Measurements from ENCODE around the gene RNF181. TPM values are rescaled to one million over a fixed set of nuclear protein-coding genes. Genes with fewer than 3 reads are reported as not detected.
"Not testable (repeated sequence)": the region's sequence is repeated elsewhere in the genome, so short reads cannot be mapped to it uniquely, and the experiment has no call there.

Gene RNF181
- total RNA-seq, 1 experiment from 2014 or later: 398 TPM

- no peak overlapping the region for H3K9ac ChIP-seq (ENCODE audit: low read length)
- H3K27ac ChIP-seq (ENCODE audit: low read length): no peak overlapping the region
- H3K9me3 ChIP-seq (ENCODE audit: low read length): no peaks in the 10 kb centered on the region
- H3K27me3 ChIP-seq (ENCODE audit: low read length): no peaks in the 10 kb centered on the region
- H3K79me2 ChIP-seq (ENCODE audit: low read length): no peaks in the 10 kb centered on the region
- H3K4me2 ChIP-seq (ENCODE audit: low read depth, low read length, poor library complexity, severe bottlenecking): no peak overlapping the region
- H3K4me1 ChIP-seq (ENCODE audit: low read length): no peaks in the 10 kb centered on the region
- H3K36me3 ChIP-seq (ENCODE audit: insufficient read depth, low read length): no peaks in the 10 kb centered on the region
- H3K9me2 ChIP-seq (replicated peaks; ENCODE audit: insufficient read depth, low read length): no peaks in the 10 kb centered on the region
- H2AFZ ChIP-seq (ENCODE audit: low read length): no peak overlapping the region
- no peak for DNase-seq
- no peaks in the 10 kb centered on the region; the same call in 1 of the 2 replicates for H4K20me1 ChIP-seq (ENCODE audit: insufficient read depth, low read depth, low read length)
- no peak overlapping the region for H3K4me3 ChIP-seq (ENCODE audit: low read length)
Measured at GRCh38 chr2:85588236-85588635, 7.3 kb upstream of the RNF181 start.

- H3K4me1 ChIP-seq (ENCODE audit: low read length): no peaks in the 10 kb centered on the region
- no peak overlapping the region for H2AFZ ChIP-seq (ENCODE audit: low read length)
- H3K36me3 ChIP-seq (ENCODE audit: insufficient read depth, low read length): no peaks in the 10 kb centered on the region
- H3K27ac ChIP-seq (ENCODE audit: low read length): no peak overlapping the region
- no peaks in the 10 kb centered on the region for H3K9me2 ChIP-seq (replicated peaks; ENCODE audit: insufficient read depth, low read length)
- H3K4me2 ChIP-seq (ENCODE audit: low read depth, low read length, poor library complexity, severe bottlenecking): no peak overlapping the region
- no peaks in the 10 kb centered on the region; the same call in 1 of the 2 replicates for H4K20me1 ChIP-seq (ENCODE audit: insufficient read depth, low read depth, low read length)
- no peaks in the 10 kb centered on the region for H3K9me3 ChIP-seq (ENCODE audit: low read length)
- no peak for DNase-seq
- H3K79me2 ChIP-seq (ENCODE audit: low read length): no peaks in the 10 kb centered on the region
- H3K9ac ChIP-seq (ENCODE audit: low read length): no peak overlapping the region
- no peak overlapping the region for H3K4me3 ChIP-seq (ENCODE audit: low read length)
- no peaks in the 10 kb centered on the region for H3K27me3 ChIP-seq (ENCODE audit: low read length)
Measured at GRCh38 chr2:85588645-85589044, 6.9 kb upstream of the RNF181 start.

- Histone ChIP-seq H3K79me2 (ENCODE audit: low read length) (peaks cover 2% of the 10 kb centered on the region; the same call in 1 of the 2 replicates), H3K27ac (ENCODE audit: low read length) (no peak overlapping the region), H2AFZ (ENCODE audit: low read length) (no peak overlapping the region), H3K4me3 (ENCODE audit: low read length) (no peak overlapping the region), H3K9me2 (replicated peaks; ENCODE audit: insufficient read depth, low read length) (no peaks in the 10 kb centered on the region), H4K20me1 (ENCODE audit: insufficient read depth, low read depth, low read length) (no peaks in the 10 kb centered on the region), H3K36me3 (ENCODE audit: insufficient read depth, low read length) (no peaks in the 10 kb centered on the region), H3K9ac (ENCODE audit: low read length) (no peak overlapping the region), H3K4me2 (ENCODE audit: low read depth, low read length, poor library complexity, severe bottlenecking) (no peak overlapping the region), H3K4me1 (ENCODE audit: low read length) (peaks cover 2% of the 10 kb centered on the region), H3K27me3 (ENCODE audit: low read length) (no peaks in the 10 kb centered on the region), H3K9me3 (ENCODE audit: low read length) (no peaks in the 10 kb centered on the region)
- no peak for DNase-seq
Measured at GRCh38 chr2:85589181-85589580, 6.4 kb upstream of the RNF181 start.

GRCh38 chr2:85589982-85590791 is 5.4 kb upstream of the RNF181 start:
- no peaks in the 10 kb centered on the region for H3K27me3 ChIP-seq (ENCODE audit: low read length)
- peaks cover 12% of the 10 kb centered on the region for H3K79me2 ChIP-seq (ENCODE audit: low read length)
- H4K20me1 ChIP-seq (ENCODE audit: insufficient read depth, low read depth, low read length): no peaks in the 10 kb centered on the region
- no peak overlapping the region for H3K4me2 ChIP-seq (ENCODE audit: low read depth, low read length, poor library complexity, severe bottlenecking)
- no peak for DNase-seq
- no peaks in the 10 kb centered on the region for H3K9me2 ChIP-seq (replicated peaks; ENCODE audit: insufficient read depth, low read length)
- peaks cover 9% of the 10 kb centered on the region for H3K4me1 ChIP-seq (ENCODE audit: low read length)
- H3K9ac ChIP-seq (ENCODE audit: low read length): no peak overlapping the region
- H3K4me3 ChIP-seq (ENCODE audit: low read length): no peak overlapping the region
- no peaks in the 10 kb centered on the region for H3K36me3 ChIP-seq (ENCODE audit: insufficient read depth, low read length)
- H3K9me3 ChIP-seq (ENCODE audit: low read length): no peaks in the 10 kb centered on the region
- no peak overlapping the region for H3K27ac ChIP-seq (ENCODE audit: low read length)
- no peak overlapping the region for H2AFZ ChIP-seq (ENCODE audit: low read length)

- Histone ChIP-seq H3K9me3 (ENCODE audit: low read length) (no peaks in the 10 kb centered on the region), H3K9ac (ENCODE audit: low read length) (no peak overlapping the region), H3K9me2 (replicated peaks; ENCODE audit: insufficient read depth, low read length) (no peaks in the 10 kb centered on the region), H3K27me3 (ENCODE audit: low read length) (no peaks in the 10 kb centered on the region), H3K27ac (ENCODE audit: low read length) (no peak overlapping the region), H3K4me2 (ENCODE audit: low read depth, low read length, poor library complexity, severe bottlenecking) (no peak overlapping the region), H4K20me1 (ENCODE audit: insufficient read depth, low read depth, low read length) (no peaks in the 10 kb centered on the region), H3K36me3 (ENCODE audit: insufficient read depth, low read length) (no peaks in the 10 kb centered on the region), H3K4me1 (ENCODE audit: low read length) (peaks cover 9% of the 10 kb centered on the region), H2AFZ (ENCODE audit: low read length) (no peak overlapping the region), H3K4me3 (ENCODE audit: low read length) (no peak overlapping the region), H3K79me2 (ENCODE audit: low read length) (peaks cover 16% of the 10 kb centered on the region)
- no peak for DNase-seq
Measured at GRCh38 chr2:85590950-85591349, 4.6 kb upstream of the RNF181 start.

- Histone ChIP-seq H3K79me2 (ENCODE audit: low read length) (peaks cover 22% of the 10 kb centered on the region), H3K27me3 (ENCODE audit: low read length) (no peaks in the 10 kb centered on the region), H3K9me3 (ENCODE audit: low read length) (no peaks in the 10 kb centered on the region), H4K20me1 (ENCODE audit: insufficient read depth, low read depth, low read length) (peaks cover 6% of the 10 kb centered on the region; the same call in 1 of the 2 replicates), H3K9ac (ENCODE audit: low read length) (no peak overlapping the region), H2AFZ (ENCODE audit: low read length) (no peak overlapping the region), H3K4me3 (ENCODE audit: low read length) (no peak overlapping the region), H3K4me2 (ENCODE audit: low read depth, low read length, poor library complexity, severe bottlenecking) (no peak overlapping the region), H3K36me3 (ENCODE audit: insufficient read depth, low read length) (peaks cover 1% of the 10 kb centered on the region; the same call in 1 of the 2 replicates), H3K4me1 (ENCODE audit: low read length) (peaks cover 13% of the 10 kb centered on the region), H3K27ac (ENCODE audit: low read length) (no peak overlapping the region), H3K9me2 (replicated peaks; ENCODE audit: insufficient read depth, low read length) (no peaks in the 10 kb centered on the region)
- no peak for DNase-seq
Measured at GRCh38 chr2:85591563-85591962, 4.0 kb upstream of the RNF181 start.

- peaks cover 12% of the 10 kb centered on the region; the same call in 1 of the 2 replicates for H4K20me1 ChIP-seq (ENCODE audit: insufficient read depth, low read depth, low read length)
- H3K4me3 ChIP-seq (ENCODE audit: low read length); DNase-seq; H3K9me3 ChIP-seq (ENCODE audit: low read length); H3K36me3 ChIP-seq (ENCODE audit: insufficient read depth, low read length); H3K27me3 ChIP-seq (ENCODE audit: low read length); H3K9me2 ChIP-seq (replicated peaks; ENCODE audit: insufficient read depth, low read length); H3K9ac ChIP-seq (ENCODE audit: low read length); H3K4me2 ChIP-seq (ENCODE audit: low read depth, low read length, poor library complexity, severe bottlenecking); H3K27ac ChIP-seq (ENCODE audit: low read length); H2AFZ ChIP-seq (ENCODE audit: low read length): not testable (repeated sequence)
- peaks cover 30% of the 10 kb centered on the region for H3K79me2 ChIP-seq (ENCODE audit: low read length)
- peaks cover 21% of the 10 kb centered on the region for H3K4me1 ChIP-seq (ENCODE audit: low read length)
Measured at GRCh38 chr2:85592299-85592698, 3.2 kb upstream of the RNF181 start.

GRCh38 chr2:85593023-85593422 is 2.5 kb upstream of the RNF181 start:
- Histone ChIP-seq H2AFZ (ENCODE audit: low read length) (no peak overlapping the region), H3K4me2 (ENCODE audit: low read depth, low read length, poor library complexity, severe bottlenecking) (no peak overlapping the region), H3K27me3 (ENCODE audit: low read length) (no peaks in the 10 kb centered on the region), H3K4me3 (ENCODE audit: low read length) (no peak overlapping the region), H4K20me1 (ENCODE audit: insufficient read depth, low read depth, low read length) (peaks cover 14% of the 10 kb centered on the region; the same call in 1 of the 2 replicates), H3K9me3 (ENCODE audit: low read length) (no peaks in the 10 kb centered on the region), H3K9me2 (replicated peaks; ENCODE audit: insufficient read depth, low read length) (no peaks in the 10 kb centered on the region), H3K27ac (ENCODE audit: low read length) (no peak overlapping the region), H3K9ac (ENCODE audit: low read length) (no peak overlapping the region), H3K4me1 (ENCODE audit: low read length) (peaks cover 28% of the 10 kb centered on the region), H3K36me3 (ENCODE audit: insufficient read depth, low read length) (peaks cover 12% of the 10 kb centered on the region; the same call in 1 of the 2 replicates), H3K79me2 (ENCODE audit: low read length) (peaks cover 34% of the 10 kb centered on the region)
- DNase-seq: no peak
